Urothelium cell line (cell line): ENCODE data around the gene POLN.
"Not testable (repeated sequence)": the region's sequence is repeated elsewhere in the genome, so short reads cannot be mapped to it uniquely, and the experiment has no call there.

Experiments used
- DNase-seq: peaks from one replicate; pipeline ENCODE4 v3.0.0; 2011; ENCODE audit warnings: low spot score, mixed read lengths
- FAIRE-seq: peaks from 2 replicates; lab custom pipeline; 2011; peaks lifted over from hg19 to GRCh38; lab: Jason Lieb, UNC

The POLN gene

GRCh38 chr4:2045518-2045951 lies 196.4 kb downstream of the POLN start:
- FAIRE-seq: no peak
- DNase-seq: no peak

- DNase-seq (no peak), FAIRE-seq (no peak)
These were observed 197.1 kb downstream of the POLN start for GRCh38 chr4:2044542-2045517.

- no peak for DNase-seq
- no peak for FAIRE-seq
These were observed 197.8 kb downstream of the POLN start for GRCh38 chr4:2044119-2044485.

- DNase-seq: no peak
- no peak for FAIRE-seq
These were observed 198.4 kb downstream of the POLN start for GRCh38 chr4:2043396-2044118.

GRCh38 chr4:2042947-2043395 lies 198.9 kb downstream of the POLN start:
- FAIRE-seq: no peak
- no peak for DNase-seq

- peak; percentile 39 for DNase-seq
- no peak for FAIRE-seq
These were observed 199.5 kb downstream of the POLN start for GRCh38 chr4:2042204-2042946.

- FAIRE-seq (no peak), DNase-seq (peak; percentile 88)
These were observed 200.4 kb downstream of the POLN start for GRCh38 chr4:2041239-2042130.

- no peak for FAIRE-seq
- no peak for DNase-seq
These were observed 201.3 kb downstream of the POLN start for GRCh38 chr4:2040391-2041238.

GRCh38 chr4:2036866-2037265 lies 205.1 kb downstream of the POLN start:
- no peak for DNase-seq
- FAIRE-seq: no peak

GRCh38 chr4:2036327-2036726 lies 205.6 kb downstream of the POLN start:
- DNase-seq (no peak), FAIRE-seq (no peak)

- not testable (repeated sequence) for FAIRE-seq, DNase-seq
These were observed 210.8 kb downstream of the POLN start for GRCh38 chr4:2031161-2031560.

GRCh38 chr4:2027120-2027519 lies 214.8 kb downstream of the POLN start:
- not testable (repeated sequence) for DNase-seq, FAIRE-seq

GRCh38 chr4:2025817-2026216 lies 216.1 kb downstream of the POLN start:
- no peak for FAIRE-seq
- DNase-seq: no peak

- FAIRE-seq (no peak), DNase-seq (no peak)
These were observed 217.2 kb downstream of the POLN start for GRCh38 chr4:2024683-2025082.
